HEK293 (cell line): ENCODE results near the gene CENPH.

Experiments
- BCL11A ChIP-seq: fragments of 450-650 bp; formaldehyde crosslinking; IDR thresholded peaks from 2 replicates; pipeline ENCODE4 v1.5.1; 2016; ENCODE audit warnings: low read depth, missing biosample characterization, missing genetic modification characterization
- BCL11B ChIP-seq: fragments of 450-650 bp; formaldehyde crosslinking; IDR thresholded peaks from 2 replicates; pipeline ENCODE4 v1.5.1; 2016; ENCODE audit warnings: low read depth, missing biosample characterization, missing genetic modification characterization
- HOXA7 ChIP-seq: sonication (generic); formaldehyde crosslinking; IDR thresholded peaks from 2 replicates; pipeline ENCODE4 v1.8.1; 2022; ENCODE audit warnings: missing genetic modification reagents, borderline replicate concordance
- KLF1 ChIP-seq: fragments of 450-650 bp; formaldehyde crosslinking; IDR thresholded peaks from 2 replicates; pipeline ENCODE4 v1.5.1; 2016; ENCODE audit warnings: missing biosample characterization, missing genetic modification characterization
- KLF9 ChIP-seq: fragments of 450-650 bp; formaldehyde crosslinking; IDR thresholded peaks from 2 replicates; pipeline ENCODE4 v1.5.1; 2016; ENCODE audit warnings: missing biosample characterization, missing genetic modification characterization, low read depth
- SALL2 ChIP-seq: fragments of 450-650 bp; formaldehyde crosslinking; IDR thresholded peaks from 2 replicates; pipeline ENCODE4 v1.5.0; 2017; ENCODE audit warnings: missing biosample characterization, mild to moderate bottlenecking, missing genetic modification characterization, borderline replicate concordance
- SCRT2 ChIP-seq: fragments of 450-650 bp; formaldehyde crosslinking; IDR thresholded peaks from 2 replicates; pipeline ENCODE4 v1.5.1; 2016; ENCODE audit warnings: missing biosample characterization, missing genetic modification characterization
- WT1 ChIP-seq: fragments of 450-650 bp; formaldehyde crosslinking; IDR thresholded peaks from 2 replicates; pipeline ENCODE4 v1.5.1; 2016; ENCODE audit warnings: missing biosample characterization, missing genetic modification characterization
- ZFP3 ChIP-seq: fragments of 450-650 bp; formaldehyde crosslinking; IDR thresholded peaks from 2 replicates; pipeline ENCODE4 v1.5.1; 2016; ENCODE audit warnings: low read depth, missing biosample characterization, missing genetic modification characterization
- ZNF132 ChIP-seq: fragments of 450-650 bp; formaldehyde crosslinking; IDR thresholded peaks from 2 replicates; pipeline ENCODE4 v1.5.1; 2017; ENCODE audit warnings: missing biosample characterization, missing genetic modification characterization, borderline replicate concordance
- ZNF19 ChIP-seq: fragments of 450-650 bp; formaldehyde crosslinking; IDR thresholded peaks from 2 replicates; pipeline ENCODE4; 2016; ENCODE audit warnings: missing biosample characterization, missing genetic modification characterization, low read depth
- ZNF211 ChIP-seq: fragments of 450-650 bp; formaldehyde crosslinking; IDR thresholded peaks from 2 replicates; pipeline ENCODE4 v1.5.1; 2016; ENCODE audit warnings: low read depth, missing biosample characterization, missing genetic modification characterization
- ZNF23 ChIP-seq: fragments of 450-650 bp; formaldehyde crosslinking; IDR thresholded peaks from 2 replicates; pipeline ENCODE4 v1.5.1; 2016; ENCODE audit warnings: missing biosample characterization, missing genetic modification characterization, borderline replicate concordance
- ZNF24 ChIP-seq: fragments of 450-650 bp; formaldehyde crosslinking; IDR thresholded peaks from 2 replicates; pipeline ENCODE4 v1.5.1; 2016; ENCODE audit warnings: missing biosample characterization, missing genetic modification characterization
- ZNF274 ChIP-seq, 2 experiments: fragments of 200-500 bp in 1 of 2; fragments of 450-650 bp in 1 of 2; sonication (Bioruptor generic) in 1 of 2; formaldehyde crosslinking in 1 of 2; IDR thresholded peaks; 2 replicates each; pipeline versions ENCODE4 v1.5.1 to v1.6.1; 2014 to 2016; ENCODE audit warnings: borderline replicate concordance in 1 of 2, inconsistent platforms in 1 of 2, low read length in 1 of 2, missing biosample characterization in 1 of 2, missing genetic modification characterization in 1 of 2
- ZNF341 ChIP-seq: fragments of 450-650 bp; formaldehyde crosslinking; IDR thresholded peaks from 2 replicates; pipeline ENCODE4; 2016; ENCODE audit warnings: low read depth, missing biosample characterization, missing genetic modification characterization
- ZNF366 ChIP-seq: fragments of 450-650 bp; formaldehyde crosslinking; conservative IDR thresholded peaks from 2 replicates; pipeline ENCODE4 v1.5.1; 2016; ENCODE audit warnings: missing biosample characterization, missing genetic modification characterization
- ZNF404 ChIP-seq: fragments of 450-650 bp; formaldehyde crosslinking; IDR thresholded peaks from 2 replicates; pipeline ENCODE4 v1.5.1; 2017; ENCODE audit warnings: missing biosample characterization, missing genetic modification characterization
- ZNF433 ChIP-seq: fragments of 450-650 bp; formaldehyde crosslinking; IDR thresholded peaks from 2 replicates; pipeline ENCODE4 v1.5.1; 2016; ENCODE audit warnings: missing biosample characterization, missing genetic modification characterization, low read depth
- ZNF48 ChIP-seq: fragments of 450-650 bp; formaldehyde crosslinking; IDR thresholded peaks from 2 replicates; pipeline ENCODE4 v1.5.1; 2016; ENCODE audit warnings: missing biosample characterization, missing genetic modification characterization
- ZNF548 ChIP-seq: fragments of 450-650 bp; formaldehyde crosslinking; IDR thresholded peaks from 2 replicates; pipeline ENCODE4 v1.5.1; 2016; ENCODE audit warnings: missing biosample characterization, missing genetic modification characterization
- ZNF558 ChIP-seq: fragments of 450-650 bp; formaldehyde crosslinking; IDR thresholded peaks from 2 replicates; pipeline ENCODE4 v1.5.1; 2016; ENCODE audit warnings: missing biosample characterization, missing genetic modification characterization
- TF ChIP-seq, protein P1 (sequence below): fragments of 450-650 bp; formaldehyde crosslinking; IDR thresholded peaks from 2 replicates; pipeline ENCODE4 v1.5.1; 2016; ENCODE audit warnings: missing biosample characterization, missing genetic modification characterization, low read depth
- TF ChIP-seq, protein P2 (sequence below): fragments of 450-650 bp; formaldehyde crosslinking; IDR thresholded peaks from 2 replicates; pipeline ENCODE4 v1.5.1; 2016; ENCODE audit warnings: missing biosample characterization, missing genetic modification characterization
- TF ChIP-seq, protein P3 (sequence below): fragments of 450-650 bp; formaldehyde crosslinking; IDR thresholded peaks from 2 replicates; pipeline ENCODE4 v1.5.1; 2017; ENCODE audit warnings: missing biosample characterization, missing genetic modification characterization
- TF ChIP-seq, protein P4 (sequence below): fragments of 450-650 bp; formaldehyde crosslinking; IDR thresholded peaks from 2 replicates; pipeline ENCODE4 v1.5.1; 2016; ENCODE audit warnings: missing biosample characterization, missing genetic modification characterization
- TF ChIP-seq, protein P5 (sequence below): fragments of 450-650 bp; formaldehyde crosslinking; IDR thresholded peaks from 2 replicates; pipeline ENCODE4 v1.5.1; 2016; ENCODE audit warnings: missing biosample characterization, missing genetic modification characterization
- TF ChIP-seq, protein P6 (sequence below): fragments of 450-650 bp; formaldehyde crosslinking; IDR thresholded peaks from 2 replicates; pipeline ENCODE4 v1.5.1; 2016; ENCODE audit warnings: missing biosample characterization, missing genetic modification characterization
- TF ChIP-seq, protein P7 (sequence below): IDR thresholded peaks from 2 replicates; pipeline ENCODE4 v1.6.1; 2011; ENCODE audit warnings: mild to moderate bottlenecking, low read depth, low read length, borderline replicate concordance

Gene CENPH

DNA sequence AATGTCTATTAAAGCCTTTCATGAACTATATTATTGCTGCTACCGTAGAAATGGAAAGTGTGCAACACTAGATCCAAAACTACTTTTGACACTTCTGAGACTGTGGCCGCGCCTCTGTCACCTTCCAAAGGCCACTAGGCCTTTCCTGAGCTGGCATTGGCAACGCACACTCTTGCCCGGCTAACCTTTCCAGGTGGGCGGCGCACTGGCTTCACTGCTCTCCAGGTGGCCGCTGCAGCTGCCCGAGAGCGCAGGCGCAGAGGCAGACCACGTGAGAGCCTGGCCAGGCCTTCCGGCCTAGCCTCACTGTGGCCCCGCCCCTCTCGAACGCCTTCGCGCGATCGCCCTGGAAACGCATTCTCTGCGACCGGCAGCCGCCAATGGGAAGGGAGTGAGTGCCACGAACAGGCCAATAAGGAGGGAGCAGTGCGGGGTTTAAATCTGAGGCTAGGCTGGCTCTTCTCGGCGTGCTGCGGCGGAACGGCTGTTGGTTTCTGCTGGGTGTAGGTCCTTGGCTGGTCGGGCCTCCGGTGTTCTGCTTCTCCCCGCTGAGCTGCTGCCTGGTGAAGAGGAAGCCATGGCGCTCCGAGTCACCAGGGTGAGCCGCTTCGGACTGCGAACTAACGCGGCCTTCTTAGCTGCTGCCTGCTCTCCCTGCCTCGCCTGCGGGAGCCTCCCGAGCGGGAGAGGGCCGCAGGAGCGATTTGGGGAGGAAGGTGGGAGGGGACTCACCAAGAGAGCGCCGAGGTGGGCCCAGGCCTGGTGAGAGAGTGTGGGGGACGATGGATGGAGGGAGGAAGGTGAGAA lies 22.5 kb upstream of the CENPH start, which contains the start of gene CCNB1 (continued):
- TF ChIP-seq, protein P1, sequence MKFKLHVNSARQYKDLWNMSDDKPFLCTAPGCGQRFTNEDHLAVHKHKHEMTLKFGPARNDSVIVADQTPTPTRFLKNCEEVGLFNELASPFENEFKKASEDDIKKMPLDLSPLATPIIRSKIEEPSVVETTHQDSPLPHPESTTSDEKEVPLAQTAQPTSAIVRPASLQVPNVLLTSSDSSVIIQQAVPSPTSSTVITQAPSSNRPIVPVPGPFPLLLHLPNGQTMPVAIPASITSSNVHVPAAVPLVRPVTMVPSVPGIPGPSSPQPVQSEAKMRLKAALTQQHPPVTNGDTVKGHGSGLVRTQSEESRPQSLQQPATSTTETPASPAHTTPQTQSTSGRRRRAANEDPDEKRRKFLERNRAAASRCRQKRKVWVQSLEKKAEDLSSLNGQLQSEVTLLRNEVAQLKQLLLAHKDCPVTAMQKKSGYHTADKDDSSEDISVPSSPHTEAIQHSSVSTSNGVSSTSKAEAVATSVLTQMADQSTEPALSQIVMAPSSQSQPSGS (tag by site-specific recombination) = no peak
- TF ChIP-seq ZNF48 (no peak), SCRT2 (tag by site-specific recombination) (peak; percentile 37; the same call in 1 of the 2 replicates), ZNF404 (tag by site-specific recombination) (no peak), ZNF558 (tag by site-specific recombination) (no peak), BCL11B (tag by site-specific recombination) (no peak), SALL2 (tag by site-specific recombination) (no peak), BCL11A (tag by site-specific recombination) (no peak), ZNF23 (no peak), ZNF366 (peak; percentile 87), HOXA7 (CRISPR knock-in tag) (no peak), KLF9 (tag by site-specific recombination) (peak; percentile 83), ZNF341 (peak; percentile 98), KLF1 (tag by site-specific recombination) (no peak; the same call in 1 of the 2 replicates), ZFP3 (tag by site-specific recombination) (no peak), WT1 (tag by site-specific recombination) (peak; percentile 66), ZNF24 (tag by site-specific recombination) (0 out of 2 replicates have a peak, but pooled peaks have one; percentile 27), ZNF274 (IDR thresholded peaks at IDR 0.05; ENCODE audit: low read length) (no peak), ZNF274 (tag by site-specific recombination; IDR thresholded peaks at IDR 0.05; ENCODE audit: borderline replicate concordance) (no peak), ZNF548 (tag by site-specific recombination) (no peak), ZNF433 (tag by site-specific recombination) (no peak), ZNF132 (tag by site-specific recombination) (no peak), ZNF211 (tag by site-specific recombination) (no peak), ZNF19 (no peak)
- TF ChIP-seq, protein P2, sequence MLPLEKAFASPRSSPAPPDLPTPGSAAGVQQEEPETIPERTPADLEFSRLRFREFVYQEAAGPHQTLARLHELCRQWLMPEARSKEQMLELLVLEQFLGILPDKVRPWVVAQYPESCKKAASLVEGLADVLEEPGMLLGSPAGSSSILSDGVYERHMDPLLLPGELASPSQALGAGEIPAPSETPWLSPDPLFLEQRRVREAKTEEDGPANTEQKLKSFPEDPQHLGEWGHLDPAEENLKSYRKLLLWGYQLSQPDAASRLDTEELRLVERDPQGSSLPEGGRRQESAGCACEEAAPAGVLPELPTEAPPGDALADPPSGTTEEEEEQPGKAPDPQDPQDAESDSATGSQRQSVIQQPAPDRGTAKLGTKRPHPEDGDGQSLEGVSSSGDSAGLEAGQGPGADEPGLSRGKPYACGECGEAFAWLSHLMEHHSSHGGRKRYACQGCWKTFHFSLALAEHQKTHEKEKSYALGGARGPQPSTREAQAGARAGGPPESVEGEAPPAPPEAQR (tag by site-specific recombination) = no peak
- TF ChIP-seq, protein P3, sequence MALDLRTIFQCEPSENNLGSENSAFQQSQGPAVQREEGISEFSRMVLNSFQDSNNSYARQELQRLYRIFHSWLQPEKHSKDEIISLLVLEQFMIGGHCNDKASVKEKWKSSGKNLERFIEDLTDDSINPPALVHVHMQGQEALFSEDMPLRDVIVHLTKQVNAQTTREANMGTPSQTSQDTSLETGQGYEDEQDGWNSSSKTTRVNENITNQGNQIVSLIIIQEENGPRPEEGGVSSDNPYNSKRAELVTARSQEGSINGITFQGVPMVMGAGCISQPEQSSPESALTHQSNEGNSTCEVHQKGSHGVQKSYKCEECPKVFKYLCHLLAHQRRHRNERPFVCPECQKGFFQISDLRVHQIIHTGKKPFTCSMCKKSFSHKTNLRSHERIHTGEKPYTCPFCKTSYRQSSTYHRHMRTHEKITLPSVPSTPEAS (tag by site-specific recombination) = no peak
- TF ChIP-seq, protein P4, sequence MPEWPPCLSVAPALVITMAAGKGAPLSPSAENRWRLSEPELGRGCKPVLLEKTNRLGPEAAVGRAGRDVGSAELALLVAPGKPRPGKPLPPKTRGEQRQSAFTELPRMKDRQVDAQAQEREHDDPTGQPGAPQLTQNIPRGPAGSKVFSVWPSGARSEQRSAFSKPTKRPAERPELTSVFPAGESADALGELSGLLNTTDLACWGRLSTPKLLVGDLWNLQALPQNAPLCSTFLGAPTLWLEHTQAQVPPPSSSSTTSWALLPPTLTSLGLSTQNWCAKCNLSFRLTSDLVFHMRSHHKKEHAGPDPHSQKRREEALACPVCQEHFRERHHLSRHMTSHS (tag by site-specific recombination) = no peak
- TF ChIP-seq, protein P5, sequence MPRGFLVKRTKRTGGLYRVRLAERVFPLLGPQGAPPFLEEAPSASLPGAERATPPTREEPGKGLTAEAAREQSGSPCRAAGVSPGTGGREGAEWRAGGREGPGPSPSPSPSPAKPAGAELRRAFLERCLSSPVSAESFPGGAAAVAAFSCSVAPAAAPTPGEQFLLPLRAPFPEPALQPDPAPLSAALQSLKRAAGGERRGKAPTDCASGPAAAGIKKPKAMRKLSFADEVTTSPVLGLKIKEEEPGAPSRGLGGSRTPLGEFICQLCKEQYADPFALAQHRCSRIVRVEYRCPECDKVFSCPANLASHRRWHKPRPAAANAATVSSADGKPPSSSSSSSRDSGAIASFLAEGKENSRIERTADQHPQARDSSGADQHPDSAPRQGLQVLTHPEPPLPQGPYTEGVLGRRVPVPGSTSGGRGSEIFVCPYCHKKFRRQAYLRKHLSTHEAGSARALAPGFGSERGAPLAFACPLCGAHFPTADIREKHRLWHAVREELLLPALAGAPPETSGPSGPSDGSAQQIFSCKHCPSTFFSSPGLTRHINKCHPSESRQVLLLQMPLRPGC (tag by site-specific recombination) = no peak; the same call in 1 of the 2 replicates
- TF ChIP-seq, protein P6, sequence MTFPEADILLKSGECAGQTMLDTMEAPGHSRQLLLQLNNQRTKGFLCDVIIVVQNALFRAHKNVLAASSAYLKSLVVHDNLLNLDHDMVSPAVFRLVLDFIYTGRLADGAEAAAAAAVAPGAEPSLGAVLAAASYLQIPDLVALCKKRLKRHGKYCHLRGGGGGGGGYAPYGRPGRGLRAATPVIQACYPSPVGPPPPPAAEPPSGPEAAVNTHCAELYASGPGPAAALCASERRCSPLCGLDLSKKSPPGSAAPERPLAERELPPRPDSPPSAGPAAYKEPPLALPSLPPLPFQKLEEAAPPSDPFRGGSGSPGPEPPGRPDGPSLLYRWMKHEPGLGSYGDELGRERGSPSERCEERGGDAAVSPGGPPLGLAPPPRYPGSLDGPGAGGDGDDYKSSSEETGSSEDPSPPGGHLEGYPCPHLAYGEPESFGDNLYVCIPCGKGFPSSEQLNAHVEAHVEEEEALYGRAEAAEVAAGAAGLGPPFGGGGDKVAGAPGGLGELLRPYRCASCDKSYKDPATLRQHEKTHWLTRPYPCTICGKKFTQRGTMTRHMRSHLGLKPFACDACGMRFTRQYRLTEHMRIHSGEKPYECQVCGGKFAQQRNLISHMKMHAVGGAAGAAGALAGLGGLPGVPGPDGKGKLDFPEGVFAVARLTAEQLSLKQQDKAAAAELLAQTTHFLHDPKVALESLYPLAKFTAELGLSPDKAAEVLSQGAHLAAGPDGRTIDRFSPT = peak; percentile 92
- TF ChIP-seq, protein P7, sequence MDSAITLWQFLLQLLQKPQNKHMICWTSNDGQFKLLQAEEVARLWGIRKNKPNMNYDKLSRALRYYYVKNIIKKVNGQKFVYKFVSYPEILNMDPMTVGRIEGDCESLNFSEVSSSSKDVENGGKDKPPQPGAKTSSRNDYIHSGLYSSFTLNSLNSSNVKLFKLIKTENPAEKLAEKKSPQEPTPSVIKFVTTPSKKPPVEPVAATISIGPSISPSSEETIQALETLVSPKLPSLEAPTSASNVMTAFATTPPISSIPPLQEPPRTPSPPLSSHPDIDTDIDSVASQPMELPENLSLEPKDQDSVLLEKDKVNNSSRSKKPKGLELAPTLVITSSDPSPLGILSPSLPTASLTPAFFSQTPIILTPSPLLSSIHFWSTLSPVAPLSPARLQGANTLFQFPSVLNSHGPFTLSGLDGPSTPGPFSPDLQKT = no peak
